Peyer's patch (tissue), 4 donors: ENCODE data around the gene BICD1. TPM values are rescaled to one million over a fixed set of nuclear protein-coding genes. Genes with fewer than 3 reads are reported as not detected.

Source experiments
- DNase-seq, 3 donors: peaks; one replicate each; pipeline ENCODE4 v3.0.0-alpha.2; 2017 to 2019
- H3K27ac ChIP-seq, 4 donors: fragments of 200-600 bp; sonication (generic); one replicate each; pipeline ENCODE4 v1.5.1; 2016 to 2019
- H3K27me3 ChIP-seq, 2 donors: fragments of 200-600 bp; sonication (generic); one replicate each; pipeline ENCODE4 v1.5.1; 2019
- H3K36me3 ChIP-seq, 3 donors: fragments of 200-600 bp; sonication (generic); one replicate each; pipeline ENCODE4 v1.5.1; 2016 to 2019
- H3K4me1 ChIP-seq, 4 donors: fragments of 200-600 bp; sonication (generic); one replicate each; pipeline ENCODE4 v1.5.1; 2016 to 2019
- H3K4me3 ChIP-seq, 4 donors: fragments of 200-600 bp; sonication (generic); 1 replicate in 3 of 4; 2 replicates in 1 of 4; pipeline ENCODE4 v1.5.1; 2016 to 2019; ENCODE audit warnings: mild to moderate bottlenecking in 1 of 4
- H3K9me3 ChIP-seq, 4 donors: fragments of 200-600 bp; sonication (generic); one replicate each; pipeline ENCODE4 v1.5.1; 2016 to 2019; ENCODE audit warnings: mild to moderate bottlenecking in 1 of 4
- POLR2A ChIP-seq, 2 donors: fragments of 450-650 bp; IDR thresholded peaks; one replicate each; pipeline ENCODE4 v1.5.1; 2017; ENCODE audit warnings: antibody characterized with exemption in 2 of 2, mild to moderate bottlenecking in 2 of 2, moderate library complexity in 2 of 2
- total RNA-seq, 4 donors: library from RNA; depleted of rRNA; stranded (reverse); fragments of >200 nt; gene quantifications; one replicate each; pipeline ENCODE4 v1.1.0, GENCODE V29; 2016
- TF ChIP-seq, protein P1 (sequence below), 6 experiments: fragments of 450-650 bp in 4 of 6; fragments of 200-600 bp in 2 of 6; sonication (generic) in 1 of 6; IDR thresholded peaks; one replicate each; pipeline ENCODE4 v1.5.1; 2017 to 2019; ENCODE audit warnings: antibody characterized with exemption in 6 of 6, mild to moderate bottlenecking in 3 of 6, moderate library complexity in 1 of 6

Gene BICD1
- total RNA-seq, 4 donors from 2014 or later: 3.5 to 39.6 (median 10.5) TPM

- H3K4me3 ChIP-seq: no peak overlapping the region
- H3K9me3 ChIP-seq: no peaks in the 10 kb centered on the region
- no peaks in the 10 kb centered on the region for H3K36me3 ChIP-seq
- TF ChIP-seq POLR2A (IDR thresholded peaks at IDR 0.05): no peak
- TF ChIP-seq, protein P1, sequence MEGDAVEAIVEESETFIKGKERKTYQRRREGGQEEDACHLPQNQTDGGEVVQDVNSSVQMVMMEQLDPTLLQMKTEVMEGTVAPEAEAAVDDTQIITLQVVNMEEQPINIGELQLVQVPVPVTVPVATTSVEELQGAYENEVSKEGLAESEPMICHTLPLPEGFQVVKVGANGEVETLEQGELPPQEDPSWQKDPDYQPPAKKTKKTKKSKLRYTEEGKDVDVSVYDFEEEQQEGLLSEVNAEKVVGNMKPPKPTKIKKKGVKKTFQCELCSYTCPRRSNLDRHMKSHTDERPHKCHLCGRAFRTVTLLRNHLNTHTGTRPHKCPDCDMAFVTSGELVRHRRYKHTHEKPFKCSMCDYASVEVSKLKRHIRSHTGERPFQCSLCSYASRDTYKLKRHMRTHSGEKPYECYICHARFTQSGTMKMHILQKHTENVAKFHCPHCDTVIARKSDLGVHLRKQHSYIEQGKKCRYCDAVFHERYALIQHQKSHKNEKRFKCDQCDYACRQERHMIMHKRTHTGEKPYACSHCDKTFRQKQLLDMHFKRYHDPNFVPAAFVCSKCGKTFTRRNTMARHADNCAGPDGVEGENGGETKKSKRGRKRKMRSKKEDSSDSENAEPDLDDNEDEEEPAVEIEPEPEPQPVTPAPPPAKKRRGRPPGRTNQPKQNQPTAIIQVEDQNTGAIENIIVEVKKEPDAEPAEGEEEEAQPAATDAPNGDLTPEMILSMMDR (IDR thresholded peaks at IDR 0.05): no peak
- DNase-seq: no peak
- H3K27ac ChIP-seq: no peak overlapping the region
- no peaks in the 10 kb centered on the region for H3K27me3 ChIP-seq
- H3K4me1 ChIP-seq: no peaks in the 10 kb centered on the region
These were observed 54.4 kb downstream of the BICD1 start for GRCh38 chr12:32161058-32161457.

GRCh38 chr12:32163596-32163995 lies 56.9 kb downstream of the BICD1 start:
- H3K4me3 ChIP-seq: no peak overlapping the region
- H3K4me1 ChIP-seq: no peaks in the 10 kb centered on the region
- no peak for TF ChIP-seq POLR2A (IDR thresholded peaks at IDR 0.05)
- TF ChIP-seq, protein P1 (IDR thresholded peaks at IDR 0.05): no peak

DNA sequence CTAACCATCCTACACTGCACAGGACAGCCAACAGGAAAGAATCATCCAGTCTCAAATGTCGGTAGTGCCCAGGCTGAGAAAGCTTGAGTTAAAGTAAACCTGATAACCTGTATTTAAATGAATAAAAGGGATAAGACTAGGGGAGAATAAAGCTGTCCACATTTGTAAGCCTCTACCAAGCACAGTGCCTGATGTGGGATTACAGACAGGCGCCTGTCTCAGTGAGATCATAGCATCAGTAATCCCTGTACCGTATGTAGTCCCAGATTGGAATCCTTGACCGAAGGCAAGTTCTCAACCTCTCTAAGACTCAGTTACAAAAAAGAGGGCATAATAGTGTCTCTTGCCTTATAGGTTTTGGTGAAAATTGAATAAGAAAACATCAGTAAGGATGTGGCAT lies 59.9 kb downstream of the BICD1 start:
- Histone ChIP-seq H3K4me1 (no peaks in the 10 kb centered on the region), H3K27ac (no peak overlapping the region), H3K4me3 (no peak overlapping the region), H3K27me3 (no peaks in the 10 kb centered on the region), H3K9me3 (no peaks in the 10 kb centered on the region), H3K36me3 (no peaks in the 10 kb centered on the region)
- TF ChIP-seq POLR2A (IDR thresholded peaks at IDR 0.05): no peak
- TF ChIP-seq, protein P1 (IDR thresholded peaks at IDR 0.05): no peak
- no peak for DNase-seq

More at GRCh38 chr12:32163596-32163995, 56.9 kb downstream of the BICD1 start:
- no peak for DNase-seq
- Histone ChIP-seq H3K9me3 (no peaks in the 10 kb centered on the region), H3K27ac (no peak overlapping the region), H3K36me3 (no peaks in the 10 kb centered on the region), H3K27me3 (no peaks in the 10 kb centered on the region)

DNA sequence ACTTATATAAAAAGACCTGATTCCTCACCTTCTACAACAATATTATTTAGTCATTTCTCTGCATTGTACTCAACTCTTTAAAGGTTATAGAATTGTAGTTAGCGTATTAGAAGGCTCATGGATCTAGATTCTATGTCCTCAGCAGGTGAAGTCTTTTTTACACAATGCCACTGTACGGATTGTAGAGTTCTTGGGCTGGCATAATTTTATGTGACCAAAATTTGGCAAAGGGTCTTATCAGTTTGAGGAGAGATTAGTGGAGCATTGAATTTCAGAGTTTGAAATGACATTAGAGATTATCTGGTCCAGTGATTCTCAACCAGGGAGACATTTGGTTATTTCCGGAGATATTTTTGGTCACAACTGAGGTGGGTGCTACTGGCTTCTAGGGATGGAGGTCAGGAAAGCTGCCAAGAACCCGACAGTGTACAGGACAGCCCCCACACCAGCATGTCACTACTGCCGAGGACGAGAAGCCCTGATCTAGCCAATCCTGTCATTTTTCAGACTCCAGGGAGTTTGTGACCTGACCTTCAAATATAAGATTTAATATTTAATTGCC lies 63.9 kb downstream of the BICD1 start:
- Histone ChIP-seq H3K9me3 (no peaks in the 10 kb centered on the region), H3K27me3 (no peaks in the 10 kb centered on the region), H3K36me3 (no peaks in the 10 kb centered on the region), H3K4me3 (no peak overlapping the region), H3K4me1 (no peaks in the 10 kb centered on the region), H3K27ac (no peak overlapping the region)
- no peak for DNase-seq
- no peak for TF ChIP-seq POLR2A (IDR thresholded peaks at IDR 0.05)
- TF ChIP-seq, protein P1 (IDR thresholded peaks at IDR 0.05): no peak

GRCh38 chr12:32171211-32171610 lies 64.6 kb downstream of the BICD1 start:
- H3K4me1 ChIP-seq: no peaks in the 10 kb centered on the region
- H3K4me3 ChIP-seq: no peak overlapping the region
- no peaks in the 10 kb centered on the region for H3K27me3 ChIP-seq
- TF ChIP-seq POLR2A (IDR thresholded peaks at IDR 0.05): no peak
- TF ChIP-seq, protein P1 (IDR thresholded peaks at IDR 0.05): no peak
- H3K9me3 ChIP-seq: no peaks in the 10 kb centered on the region
- no peak overlapping the region for H3K27ac ChIP-seq
- no peak for DNase-seq
- no peaks in the 10 kb centered on the region for H3K36me3 ChIP-seq

GRCh38 chr12:32176606-32177005 lies 70.0 kb downstream of the BICD1 start:
- no peaks in the 10 kb centered on the region for H3K9me3 ChIP-seq
- H3K4me3 ChIP-seq: no peak overlapping the region
- no peaks in the 10 kb centered on the region for H3K4me1 ChIP-seq
- no peaks in the 10 kb centered on the region for H3K27me3 ChIP-seq
- DNase-seq: no peak
- H3K36me3 ChIP-seq: no peaks in the 10 kb centered on the region
- TF ChIP-seq, protein P1 (IDR thresholded peaks at IDR 0.05): no peak
- TF ChIP-seq POLR2A (IDR thresholded peaks at IDR 0.05): no peak
- H3K27ac ChIP-seq: no peak overlapping the region
